ENCODE results near the gene SAC3D1.

The SAC3D1 gene

DNA sequence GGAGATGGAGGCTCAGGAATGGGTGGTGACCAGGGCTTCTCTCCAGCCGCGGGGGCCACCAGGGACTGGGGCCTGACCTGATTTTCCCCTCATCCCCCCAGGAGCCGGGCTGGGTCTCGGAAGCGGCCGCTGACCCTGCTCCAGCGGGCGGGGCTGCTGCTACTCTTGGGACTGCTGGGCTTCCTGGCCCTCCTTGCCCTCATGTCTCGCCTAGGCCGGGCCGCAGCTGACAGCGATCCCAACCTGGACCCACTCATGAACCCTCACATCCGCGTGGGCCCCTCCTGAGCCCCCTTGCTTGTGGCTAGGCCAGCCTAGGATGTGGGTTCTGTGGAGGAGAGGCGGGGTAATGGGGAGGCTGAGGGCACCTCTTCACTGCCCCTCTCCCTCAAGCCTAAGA is 46.8 kb downstream of the SAC3D1 start:
- no peak for DNase-seq (ENCODE audit: low read depth)

DNA sequence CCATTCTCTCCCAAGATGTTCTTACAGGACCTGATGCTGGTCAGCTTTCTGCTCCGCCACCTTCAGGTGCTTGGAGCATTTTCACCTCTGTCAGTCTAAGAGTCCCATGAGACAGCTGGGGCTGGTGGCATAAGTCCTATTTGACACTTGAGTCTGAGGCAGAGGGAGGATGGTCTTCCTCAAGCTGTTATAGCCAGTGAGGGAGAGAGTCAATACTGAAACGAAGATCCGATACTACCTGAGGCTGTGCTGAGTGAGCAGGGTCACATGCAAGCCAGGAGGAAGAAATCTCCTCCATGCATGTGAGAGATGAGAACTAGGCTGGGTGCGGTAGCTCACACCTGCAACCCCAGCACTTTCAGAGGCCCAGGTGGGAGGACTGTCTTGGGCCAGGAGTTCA is 48.6 kb downstream of the SAC3D1 start:
- DNase-seq (ENCODE audit: low read depth), result no peak

DNA sequence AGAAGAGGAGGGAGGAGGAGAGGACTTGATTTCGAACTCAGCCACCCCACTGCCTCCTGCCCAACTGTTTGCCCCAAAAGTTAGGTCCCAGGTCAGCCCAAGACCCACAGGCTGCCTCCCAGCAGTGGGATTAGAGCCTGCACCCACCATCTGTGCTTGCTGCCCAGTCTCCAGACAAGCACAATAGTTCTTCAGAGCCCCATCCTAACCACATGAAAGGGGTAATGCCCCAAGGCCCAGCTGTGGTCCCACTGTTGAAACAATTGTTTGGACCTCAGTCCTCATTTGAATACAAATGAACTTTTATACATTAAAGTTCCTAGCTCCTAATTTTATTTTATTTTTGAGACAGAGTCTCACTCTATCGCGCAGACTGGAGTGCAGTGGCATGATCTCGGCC is 49.6 kb downstream of the SAC3D1 start:
- no peak for DNase-seq (ENCODE audit: low read depth)
